GM12864 (cell line): ENCODE results near the gene ANKRD13C.

Experiments used
- DNase-seq: peaks from one replicate; pipeline ENCODE4 v3.0.0-alpha.2; 2011; ENCODE audit warnings: low read depth
- H3K4me3 ChIP-seq: 2 replicates; pipeline ENCODE4 v1.5.1; 2011; ENCODE audit warnings: mild to moderate bottlenecking, low read depth, low read length, control low read depth
- TF ChIP-seq, protein P1 (sequence below): IDR thresholded peaks from 2 replicates; pipeline ENCODE4 v1.5.1; 2011; ENCODE audit warnings: low read depth, mild to moderate bottlenecking, moderate library complexity, low read length, control low read depth, inconsistent platforms; ENCODE audit errors: missing control alignments

Gene ANKRD13C

DNA sequence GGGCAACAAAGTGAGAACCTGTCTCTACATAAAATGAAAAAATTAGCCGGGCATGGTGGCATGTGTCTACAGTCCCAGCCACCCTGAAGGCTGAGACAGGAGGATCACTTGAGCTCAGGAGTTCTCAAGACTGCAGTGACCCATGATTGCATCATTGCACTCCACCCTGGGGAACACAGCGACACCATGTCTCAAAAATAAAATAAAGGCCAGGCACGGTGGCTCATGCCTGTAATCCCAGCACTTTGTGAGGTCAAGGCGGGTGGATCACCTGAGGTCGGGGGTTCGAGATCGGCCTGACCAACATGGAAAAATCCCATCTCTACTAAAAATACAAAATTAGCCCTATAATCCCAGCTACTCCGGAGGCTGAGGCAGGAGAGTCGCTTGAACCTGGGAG, 20.1 kb downstream of the ANKRD13C start:
- H3K4me3 ChIP-seq, result no peak overlapping the region
- DNase-seq, result no peak
- TF ChIP-seq, protein P1, sequence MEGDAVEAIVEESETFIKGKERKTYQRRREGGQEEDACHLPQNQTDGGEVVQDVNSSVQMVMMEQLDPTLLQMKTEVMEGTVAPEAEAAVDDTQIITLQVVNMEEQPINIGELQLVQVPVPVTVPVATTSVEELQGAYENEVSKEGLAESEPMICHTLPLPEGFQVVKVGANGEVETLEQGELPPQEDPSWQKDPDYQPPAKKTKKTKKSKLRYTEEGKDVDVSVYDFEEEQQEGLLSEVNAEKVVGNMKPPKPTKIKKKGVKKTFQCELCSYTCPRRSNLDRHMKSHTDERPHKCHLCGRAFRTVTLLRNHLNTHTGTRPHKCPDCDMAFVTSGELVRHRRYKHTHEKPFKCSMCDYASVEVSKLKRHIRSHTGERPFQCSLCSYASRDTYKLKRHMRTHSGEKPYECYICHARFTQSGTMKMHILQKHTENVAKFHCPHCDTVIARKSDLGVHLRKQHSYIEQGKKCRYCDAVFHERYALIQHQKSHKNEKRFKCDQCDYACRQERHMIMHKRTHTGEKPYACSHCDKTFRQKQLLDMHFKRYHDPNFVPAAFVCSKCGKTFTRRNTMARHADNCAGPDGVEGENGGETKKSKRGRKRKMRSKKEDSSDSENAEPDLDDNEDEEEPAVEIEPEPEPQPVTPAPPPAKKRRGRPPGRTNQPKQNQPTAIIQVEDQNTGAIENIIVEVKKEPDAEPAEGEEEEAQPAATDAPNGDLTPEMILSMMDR, result no peak

DNA sequence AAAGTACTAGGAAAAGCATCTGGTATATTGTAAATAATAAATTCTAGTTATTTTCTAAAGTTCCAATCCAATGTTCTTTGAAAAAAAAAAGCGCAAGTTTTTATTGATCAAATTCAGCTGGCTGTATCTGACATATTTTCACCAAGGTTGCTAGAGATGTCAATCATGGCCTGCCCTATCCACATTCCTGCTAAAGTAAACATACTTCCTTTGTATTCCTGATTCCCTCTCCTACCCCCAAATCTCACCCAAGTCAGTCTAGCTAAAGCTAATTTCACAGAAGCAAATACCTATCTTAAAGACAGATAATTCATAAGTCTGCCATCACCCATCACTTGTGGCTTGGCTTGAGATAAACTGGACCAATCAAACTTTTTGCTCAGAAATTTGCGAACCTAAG, 21.3 kb downstream of the ANKRD13C start:
- H3K4me3 ChIP-seq, result no peak overlapping the region
- DNase-seq, result no peak
- TF ChIP-seq, protein P1, result no peak

DNA sequence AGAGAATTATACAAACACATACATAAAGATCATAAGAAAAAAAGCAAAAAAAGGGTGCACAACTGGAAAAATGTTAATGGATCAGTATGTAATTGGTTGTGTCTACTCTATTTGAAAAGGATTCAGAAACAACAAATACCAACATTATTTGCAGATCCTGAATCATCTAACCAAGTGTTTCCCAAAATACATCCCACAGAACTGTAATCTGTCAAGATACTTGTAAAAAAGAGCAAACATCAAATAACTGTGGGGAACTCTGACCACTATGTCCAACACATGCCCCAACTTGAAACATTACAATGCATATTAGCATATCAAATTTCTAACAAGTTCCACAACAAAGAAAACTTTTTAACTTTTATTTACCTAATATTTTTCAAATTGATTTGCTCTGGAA, 22.6 kb downstream of the ANKRD13C start:
- DNase-seq, result no peak
- TF ChIP-seq, protein P1, result no peak
- H3K4me3 ChIP-seq, result no peak overlapping the region

DNA sequence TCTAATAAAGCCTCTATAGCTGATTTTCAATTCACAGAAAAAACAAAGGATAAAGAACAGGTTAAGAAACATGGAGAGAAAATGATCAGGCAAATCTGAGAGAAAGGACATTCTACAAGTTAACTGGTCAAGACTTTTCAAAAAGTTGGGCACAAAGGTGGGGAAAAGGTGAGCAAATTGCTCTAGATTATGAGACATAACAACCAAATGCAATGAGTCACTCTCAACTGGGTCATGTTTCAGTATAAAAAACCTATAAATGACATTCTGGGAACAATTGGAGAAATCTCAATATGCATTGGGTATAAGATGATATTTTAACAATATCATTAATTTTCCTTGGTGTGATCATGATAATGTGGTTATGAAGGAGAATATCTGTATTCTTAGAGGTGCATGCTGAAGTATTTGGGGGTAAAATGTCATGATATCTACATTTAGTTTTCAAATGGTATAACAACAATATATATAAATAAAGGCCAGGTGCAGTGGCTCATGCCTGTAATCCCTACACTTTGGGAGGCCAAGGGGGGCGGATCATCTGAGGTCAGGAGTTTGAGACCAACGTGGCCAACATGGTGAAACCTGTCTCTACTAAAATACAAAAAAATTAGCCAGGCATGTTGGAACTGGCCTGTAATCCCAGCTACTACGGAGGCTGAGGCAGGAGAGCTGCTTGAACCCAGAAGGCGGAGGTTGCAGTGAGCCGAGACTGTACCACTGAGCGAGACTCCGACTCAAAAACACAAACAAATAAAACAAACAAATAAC, 27.0 kb downstream of the ANKRD13C start:
- H3K4me3 ChIP-seq, result no peak overlapping the region
- TF ChIP-seq, protein P1, result no peak
- no peak for DNase-seq

DNA sequence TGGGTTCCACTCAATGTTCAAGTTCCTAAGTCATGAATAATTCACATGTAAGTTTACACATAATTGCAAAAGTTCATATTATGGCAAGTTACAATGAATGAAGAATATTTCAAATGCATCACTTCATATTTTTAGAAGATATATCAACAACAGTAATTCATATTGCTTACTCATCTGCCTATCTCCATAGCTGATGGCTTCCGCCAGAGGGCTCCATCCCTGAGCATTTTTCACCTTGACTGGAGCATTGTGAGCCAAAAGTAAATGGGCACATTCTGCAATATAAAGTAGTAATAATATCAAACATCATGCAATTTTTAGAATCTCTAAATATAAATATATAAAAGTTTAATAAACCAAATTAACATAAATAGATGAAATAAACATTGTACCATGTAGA, 29.8 kb downstream of the ANKRD13C start:
- TF ChIP-seq, protein P1, result no peak
- no peak overlapping the region for H3K4me3 ChIP-seq
- DNase-seq, result no peak

DNA sequence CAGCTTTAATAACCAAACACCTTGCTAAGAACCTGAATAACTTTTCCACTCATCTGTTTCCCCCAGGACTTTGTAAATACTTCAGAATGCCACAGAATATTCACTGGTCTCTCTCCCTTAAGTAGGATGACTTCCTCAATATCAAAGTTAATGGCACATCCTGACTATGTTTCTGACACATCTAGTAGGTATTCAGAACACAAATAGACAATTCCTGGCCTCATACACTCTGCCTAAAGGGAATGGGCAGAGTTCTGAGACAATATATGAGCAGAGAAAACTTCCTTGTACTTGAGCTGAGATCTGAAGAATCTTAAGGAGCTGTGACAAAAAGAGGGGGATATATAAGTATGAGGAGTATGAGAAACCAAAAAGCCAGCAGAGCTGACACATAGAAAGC, 34.8 kb downstream of the ANKRD13C start:
- DNase-seq, result no peak
- TF ChIP-seq, protein P1, result no peak
- H3K4me3 ChIP-seq, result no peak overlapping the region

GRCh38 chr1:70318191-70318590, 36.3 kb downstream of the ANKRD13C start:
- TF ChIP-seq, protein P1, result no peak
- H3K4me3 ChIP-seq, result no peak overlapping the region
- DNase-seq, result no peak
